Measurements from ENCODE around the gene PAM16.

PAM16 gene

DNA sequence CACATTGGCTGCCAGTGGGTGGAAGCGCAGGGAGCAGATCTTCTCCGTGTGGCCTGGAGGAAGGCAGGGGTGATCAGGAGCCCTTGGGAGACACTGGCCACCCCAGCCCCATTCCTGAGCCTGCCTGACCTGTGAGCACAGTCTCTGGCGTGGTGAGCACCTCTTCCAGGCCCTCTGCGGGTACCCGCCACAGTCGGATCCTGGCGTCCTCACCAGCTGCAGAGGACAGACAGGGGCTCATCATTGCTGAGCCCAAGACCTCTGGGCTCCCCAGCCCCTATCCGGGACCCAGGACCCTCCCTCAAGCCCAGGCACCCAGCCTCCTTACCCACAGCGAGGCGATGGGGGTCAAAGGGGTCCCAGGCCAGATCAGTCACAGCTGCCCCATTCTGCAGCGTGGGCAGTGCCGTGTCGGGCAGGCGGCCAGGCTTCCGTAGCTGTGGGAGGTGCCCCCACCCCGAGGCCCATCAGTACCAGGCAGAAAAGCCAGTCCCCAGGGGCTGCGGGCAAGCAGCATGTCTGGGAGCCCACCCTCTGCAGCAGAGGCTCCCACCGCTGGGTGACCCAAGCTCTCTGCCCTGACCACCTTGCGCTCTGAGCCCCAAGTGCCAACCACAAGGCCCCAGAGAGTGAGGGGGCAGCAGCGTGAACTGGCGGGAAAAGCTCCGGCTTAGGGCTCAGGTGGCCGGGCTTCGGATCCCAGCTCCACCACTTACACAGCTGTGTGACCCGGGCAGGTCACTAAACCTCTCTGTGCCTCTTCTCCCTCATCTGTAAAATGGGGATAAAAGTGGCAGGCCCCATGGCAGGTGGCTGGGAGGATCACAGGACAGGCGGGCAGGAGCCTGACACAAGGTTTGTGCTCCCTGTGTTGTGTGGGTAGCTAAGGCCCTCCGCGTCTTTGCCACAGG, 10.2 kb upstream of the PAM16 start:
- no peak for DNase-seq (ENCODE audit: low spot score)
- no peak for TF ChIP-seq CTCF (IDR thresholded peaks at IDR 0.05; ENCODE audit: extremely low read depth, missing control alignments)

GRCh38 chr16:4360538-4361021, 9.5 kb upstream of the PAM16 start:
- TF ChIP-seq CTCF (IDR thresholded peaks at IDR 0.05; ENCODE audit: extremely low read depth, missing control alignments), result no peak
- DNase-seq (ENCODE audit: low spot score), result no peak

GRCh38 chr16:4359914-4360313, 8.8 kb upstream of the PAM16 start:
- no peak for DNase-seq (ENCODE audit: low spot score)
- TF ChIP-seq CTCF (IDR thresholded peaks at IDR 0.05; ENCODE audit: extremely low read depth, missing control alignments), result no peak

- DNase-seq (ENCODE audit: low spot score), result peak; percentile 76
- TF ChIP-seq CTCF (IDR thresholded peaks at IDR 0.05; ENCODE audit: extremely low read depth, missing control alignments), result peak; percentile 88
These were observed 7.9 kb upstream of the PAM16 start for GRCh38 chr16:4358831-4359561.

DNA sequence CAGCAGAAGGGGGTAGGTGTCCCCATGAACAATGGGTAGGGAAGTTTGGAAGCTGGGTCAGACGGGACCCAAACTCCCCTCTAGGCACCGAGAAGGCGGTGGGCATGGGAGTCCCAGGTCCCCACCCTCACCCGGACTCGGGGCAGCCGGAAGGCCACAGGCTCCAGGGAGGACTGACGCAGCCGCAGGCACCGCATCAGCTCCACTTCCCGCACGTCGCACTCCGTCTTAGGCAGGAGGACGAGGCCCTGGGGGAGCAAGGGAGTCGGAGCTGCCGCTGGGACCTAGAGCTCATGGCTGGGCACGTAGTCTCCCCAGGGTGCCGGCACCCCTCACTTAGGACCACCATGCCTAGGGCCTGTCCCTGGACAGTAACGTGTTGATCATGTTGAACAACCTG, 7.1 kb upstream of the PAM16 start:
- DNase-seq (ENCODE audit: low spot score), result no peak
- TF ChIP-seq CTCF (IDR thresholded peaks at IDR 0.05; ENCODE audit: extremely low read depth, missing control alignments), result no peak

- no peak for TF ChIP-seq CTCF (IDR thresholded peaks at IDR 0.05; ENCODE audit: extremely low read depth, missing control alignments)
- no peak for DNase-seq (ENCODE audit: low spot score)
These were observed 5.7 kb upstream of the PAM16 start for GRCh38 chr16:4356820-4357219.
